Keratinocyte (primary cell): ENCODE results near the gene RPS6KL1. TPM values are rescaled to one million over a fixed set of nuclear protein-coding genes. Genes with fewer than 3 reads are reported as not detected.
A peak's percentile ranks its signal among the peaks of the same experiment; 100 is the strongest.

Experiments
- DNase-seq: peaks from one replicate; pipeline ENCODE4 v3.0.0-alpha.2; 2011; ENCODE audit warnings: low read depth, missing footprints, low spot score
- FAIRE-seq: peaks from 2 replicates; lab custom pipeline; 2011; peaks lifted over from hg19 to GRCh38; lab: Jason Lieb, UNC
- H2AFZ ChIP-seq: 2 replicates; pipeline ENCODE4 v1.6.0; 2012; ENCODE audit warnings: low read length, control low read depth, inconsistent platforms; ENCODE audit not compliant: control insufficient read depth
- H3K27ac ChIP-seq: 2 replicates; pipeline ENCODE4 v1.5.1; 2011; ENCODE audit warnings: low read length; ENCODE audit not compliant: control insufficient read depth, insufficient read depth
- H3K27me3 ChIP-seq: 3 replicates; pipeline ENCODE4 v1.6.0; 2011; ENCODE audit warnings: low read length; ENCODE audit not compliant: control insufficient read depth, insufficient read depth; ENCODE audit errors: extremely low read depth
- H3K36me3 ChIP-seq, 2 experiments: 2 replicates in 1 of 2; 3 replicates in 1 of 2; pipeline ENCODE4 v1.5.1; 2011; ENCODE audit warnings: low read length in 2 of 2, mild to moderate bottlenecking in 1 of 2; ENCODE audit not compliant: control insufficient read depth in 2 of 2, insufficient read depth in 2 of 2; ENCODE audit errors: extremely low read depth in 1 of 2
- H3K4me1 ChIP-seq: 3 replicates; pipeline ENCODE4 v1.5.1; 2011; ENCODE audit warnings: low read length; ENCODE audit not compliant: control insufficient read depth, insufficient read depth; ENCODE audit errors: extremely low read depth
- H3K4me2 ChIP-seq: 3 replicates; pipeline ENCODE4 v1.6.0; 2011; ENCODE audit warnings: low read depth, low read length; ENCODE audit not compliant: control insufficient read depth, insufficient read depth; ENCODE audit errors: extremely low read depth
- H3K4me3 ChIP-seq, 3 experiments: fragments of 200-600 bp in 1 of 3; sonication (generic) in 1 of 3; 2 replicates in 2 of 3; 3 replicates in 1 of 3; pipeline ENCODE4 v1.5.1; 2011 to 2016; ENCODE audit warnings: low read length in 3 of 3, mild to moderate bottlenecking in 3 of 3, control low read depth in 2 of 3, inconsistent platforms in 1 of 3, low read depth in 1 of 3, mixed read lengths in 1 of 3, mixed run types in 1 of 3, moderate library complexity in 1 of 3; ENCODE audit not compliant: control insufficient read depth in 2 of 3, insufficient read depth in 2 of 3; ENCODE audit errors: extremely low read depth in 1 of 3
- H3K79me2 ChIP-seq: 2 replicates; pipeline ENCODE4 v1.6.0; 2012; ENCODE audit warnings: low read length; ENCODE audit not compliant: control insufficient read depth, insufficient read depth
- H3K9ac ChIP-seq: 3 replicates; pipeline ENCODE4 v1.6.0; 2011; ENCODE audit warnings: low read length; ENCODE audit not compliant: control insufficient read depth, insufficient read depth; ENCODE audit errors: extremely low read depth
- H3K9me1 ChIP-seq: 3 replicates; pipeline ENCODE4 v1.6.0; 2011; ENCODE audit warnings: low read length; ENCODE audit not compliant: control insufficient read depth, insufficient read depth; ENCODE audit errors: extremely low read depth
- H3K9me3 ChIP-seq: 2 replicates; pipeline ENCODE4 v1.5.1; 2012; ENCODE audit warnings: low read depth, low read length; ENCODE audit not compliant: control insufficient read depth
- H4K20me1 ChIP-seq: 3 replicates; pipeline ENCODE4 v1.6.0; 2011; ENCODE audit warnings: low read length; ENCODE audit not compliant: control insufficient read depth, insufficient read depth; ENCODE audit errors: extremely low read depth
- EZH2 ChIP-seq: IDR thresholded peaks from one replicate; pipeline ENCODE4 v1.6.1; 2012; ENCODE audit warnings: inconsistent platforms, mild to moderate bottlenecking, low read length, moderate library complexity
- dilution Hi-C: fragments of 300-500 bp; cut with MboI; formaldehyde crosslinking; loops from one replicate; pipeline ENCODE4 v1.7.0; 2020; ENCODE audit warnings: low sequenced_read_pairs; ENCODE audit not compliant: extremely low pct_ligation_motif_present
- polyA plus RNA-seq, 5 experiments: library from polyadenylated mRNA; depleted of rRNA in 3 of 5; stranded (reverse) in 3 of 5; stranded (forward) in 1 of 5; unstranded in 1 of 5; fragments of >200 nt; gene quantifications; 1 replicate in 1 of 5; 2 replicates in 3 of 5; 3 replicates in 1 of 5; pipeline versions ENCODE4 v1.2.1 to v1.2.3, GENCODE V29; 2011 to 2012; ENCODE audit warnings: missing spikeins in 2 of 5, low read depth in 1 of 5, low replicate concordance in 1 of 5
- TF ChIP-seq, protein P1 (sequence below), 3 experiments: IDR thresholded peaks in 1 of 3; conservative IDR thresholded peaks in 1 of 3; optimal IDR thresholded peaks in 1 of 3; 2 replicates in 2 of 3; 3 replicates in 1 of 3; pipeline versions ENCODE3 to v1.5.1; 2011; ENCODE audit warnings: low read length in 3 of 3, mild to moderate bottlenecking in 3 of 3, moderate library complexity in 2 of 3, control low read depth in 1 of 3, inconsistent platforms in 1 of 3; ENCODE audit not compliant: insufficient read depth in 2 of 3; ENCODE audit errors: extremely low read depth in 1 of 3

RPS6KL1 gene
- polyA plus RNA-seq, 1 donor (not counting 4 experiments of a cell fraction or from before 2014, with no cell fraction given), result 0.69 TPM

DNA sequence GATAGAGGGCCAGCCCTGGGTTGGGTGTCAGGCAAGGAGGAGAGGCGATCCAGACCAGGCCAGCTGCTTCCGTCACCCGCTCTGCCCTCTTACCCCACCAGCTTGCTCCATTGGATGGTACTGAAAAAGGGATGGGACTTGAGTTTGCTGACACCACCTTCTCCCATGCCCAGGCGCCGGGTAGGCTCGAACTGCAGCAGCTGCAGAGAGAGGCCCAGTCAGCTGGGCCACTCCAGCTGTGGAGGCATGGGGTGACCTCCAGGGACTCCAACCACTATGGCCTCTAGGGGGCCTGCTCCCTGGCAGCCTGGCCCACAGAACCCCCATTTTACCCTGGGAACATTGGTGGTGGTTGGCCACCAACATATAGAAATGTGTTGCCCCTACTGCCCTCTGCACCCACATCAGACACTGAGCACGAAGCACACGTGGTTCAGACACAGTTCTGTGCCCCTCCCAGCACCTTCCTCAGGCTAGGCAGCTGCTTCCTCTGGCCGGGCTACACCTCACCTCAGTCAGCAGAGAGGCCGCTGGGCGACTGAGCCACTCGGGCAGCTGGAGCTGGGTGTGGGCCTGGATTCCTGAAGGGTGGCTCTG, 16.0 kb downstream of the RPS6KL1 start:
- Histone ChIP-seq H3K4me1 (peaks cover 6% of the 10 kb centered on the region), H3K4me3 (no peak overlapping the region), H3K9me1 (no peaks in the 10 kb centered on the region), H3K36me3 (peaks cover 13 to 27% of the 10 kb centered on the region in 2 experiments), H3K79me2 (no peaks in the 10 kb centered on the region), H4K20me1 (no peaks in the 10 kb centered on the region), H3K9me3 (no peaks in the 10 kb centered on the region), H3K4me2 (no peak overlapping the region), H2AFZ (no peak overlapping the region), H3K27me3 (no peaks in the 10 kb centered on the region), H3K9ac (no peak overlapping the region), H3K27ac (no peak overlapping the region)
- no peak for FAIRE-seq
- dilution Hi-C loops, result no loop called here
- TF ChIP-seq, protein P1, sequence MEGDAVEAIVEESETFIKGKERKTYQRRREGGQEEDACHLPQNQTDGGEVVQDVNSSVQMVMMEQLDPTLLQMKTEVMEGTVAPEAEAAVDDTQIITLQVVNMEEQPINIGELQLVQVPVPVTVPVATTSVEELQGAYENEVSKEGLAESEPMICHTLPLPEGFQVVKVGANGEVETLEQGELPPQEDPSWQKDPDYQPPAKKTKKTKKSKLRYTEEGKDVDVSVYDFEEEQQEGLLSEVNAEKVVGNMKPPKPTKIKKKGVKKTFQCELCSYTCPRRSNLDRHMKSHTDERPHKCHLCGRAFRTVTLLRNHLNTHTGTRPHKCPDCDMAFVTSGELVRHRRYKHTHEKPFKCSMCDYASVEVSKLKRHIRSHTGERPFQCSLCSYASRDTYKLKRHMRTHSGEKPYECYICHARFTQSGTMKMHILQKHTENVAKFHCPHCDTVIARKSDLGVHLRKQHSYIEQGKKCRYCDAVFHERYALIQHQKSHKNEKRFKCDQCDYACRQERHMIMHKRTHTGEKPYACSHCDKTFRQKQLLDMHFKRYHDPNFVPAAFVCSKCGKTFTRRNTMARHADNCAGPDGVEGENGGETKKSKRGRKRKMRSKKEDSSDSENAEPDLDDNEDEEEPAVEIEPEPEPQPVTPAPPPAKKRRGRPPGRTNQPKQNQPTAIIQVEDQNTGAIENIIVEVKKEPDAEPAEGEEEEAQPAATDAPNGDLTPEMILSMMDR (optimal IDR thresholded peaks at IDR 0.05 in 1 of 3, IDR thresholded peaks at IDR 0.05 in 1 of 3, conservative IDR thresholded peaks at IDR 0.05 in 1 of 3; ENCODE audit: extremely low read depth in 1 of 3, insufficient read depth in 2 of 3, low read length in 3 of 3), result peak; percentile 25 to 68 (median 45)
- no peak for TF ChIP-seq EZH2
- no peak for DNase-seq

DNA sequence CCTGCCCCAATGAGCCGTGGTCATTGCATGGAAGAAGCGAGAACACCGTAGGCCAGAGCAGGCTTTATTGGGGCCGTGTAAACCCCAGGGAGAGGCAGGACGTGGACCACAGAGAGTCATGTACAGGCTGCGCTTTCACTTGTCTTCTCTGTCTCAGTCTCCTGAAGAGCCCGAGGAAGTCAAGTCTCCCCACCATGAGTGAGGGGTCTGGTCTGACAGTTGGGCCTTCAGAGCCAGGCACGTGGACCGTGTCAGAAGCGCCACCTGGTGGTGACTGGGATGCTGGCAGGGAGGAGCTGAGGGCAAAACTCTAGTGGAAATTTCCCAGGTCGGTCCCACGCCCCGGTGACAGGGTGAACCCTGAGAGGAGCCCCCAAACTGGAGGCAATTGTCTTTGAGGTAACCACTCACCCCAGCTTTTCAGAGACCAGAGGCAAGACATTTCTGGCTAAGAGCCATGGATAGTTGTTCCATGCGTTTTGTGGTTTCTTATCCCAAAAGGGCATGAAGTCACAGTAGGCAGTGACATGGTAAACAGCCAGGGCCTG, 17.4 kb downstream of the RPS6KL1 start:
- H3K9me1 ChIP-seq, result no peaks in the 10 kb centered on the region
- no peaks in the 10 kb centered on the region for H3K27me3 ChIP-seq
- no peak overlapping the region for H3K27ac ChIP-seq
- no peak overlapping the region for H2AFZ ChIP-seq
- H3K4me1 ChIP-seq, result no peaks in the 10 kb centered on the region
- no peak overlapping the region for H3K4me3 ChIP-seq
- H3K79me2 ChIP-seq, result no peaks in the 10 kb centered on the region
- H3K9me3 ChIP-seq, result no peaks in the 10 kb centered on the region
- H3K4me2 ChIP-seq, result no peak overlapping the region
- DNase-seq, result no peak
- dilution Hi-C loops, result no loop called here
- TF ChIP-seq, protein P1 (optimal IDR thresholded peaks at IDR 0.05 in 1 of 3, IDR thresholded peaks at IDR 0.05 in 1 of 3, conservative IDR thresholded peaks at IDR 0.05 in 1 of 3; ENCODE audit: extremely low read depth in 1 of 3, insufficient read depth in 2 of 3, low read length in 3 of 3), result peak; percentile 86 to 99 (median 95)
- TF ChIP-seq EZH2, result no peak
- peak; percentile 77 for FAIRE-seq
- peaks cover 16 to 40% of the 10 kb centered on the region in 2 experiments for H3K36me3 ChIP-seq
- H4K20me1 ChIP-seq, result no peaks in the 10 kb centered on the region
- H3K9ac ChIP-seq, result no peak overlapping the region
